Measurements from ENCODE around the gene UTF1. TPM values are rescaled to one million over a fixed set of nuclear protein-coding genes. Genes with fewer than 3 reads are reported as not detected.

UTF1 gene
- total RNA-seq, 3 donors from 2014 or later: not detected

- H3K4me3 ChIP-seq: no peak overlapping the region
- no peaks in the 10 kb centered on the region for H3K4me1 ChIP-seq (ENCODE audit: low read depth)
- H3K9me3 ChIP-seq: no peaks in the 10 kb centered on the region
- no peak for TF ChIP-seq CTCF (IDR thresholded peaks at IDR 0.05)
- DNase-seq: no peak
- intact Hi-C loops (cut with DNase I, micrococcal nuclease): no loop called here
- H3K36me3 ChIP-seq (ENCODE audit: low read depth): no peaks in the 10 kb centered on the region
- ATAC-seq: no peak
Measured at GRCh38 chr10:133200621-133201031, 29.4 kb upstream of the UTF1 start.

GRCh38 chr10:133201151-133201947, 28.7 kb upstream of the UTF1 start:
- intact Hi-C loops (cut with DNase I, micrococcal nuclease): no loop called here
- no peaks in the 10 kb centered on the region for H3K9me3 ChIP-seq
- TF ChIP-seq CTCF (IDR thresholded peaks at IDR 0.05): no peak
- H3K4me3 ChIP-seq: no peak overlapping the region
- no peaks in the 10 kb centered on the region for H3K4me1 ChIP-seq (ENCODE audit: low read depth)
- ATAC-seq: peak; percentile 5
- H3K36me3 ChIP-seq (ENCODE audit: low read depth): no peaks in the 10 kb centered on the region
- DNase-seq: no peak

- H3K4me1 ChIP-seq (ENCODE audit: low read depth): no peaks in the 10 kb centered on the region
- no peaks in the 10 kb centered on the region for H3K36me3 ChIP-seq (ENCODE audit: low read depth)
- H3K4me3 ChIP-seq: no peak overlapping the region
- DNase-seq: no peak
- intact Hi-C loops (cut with DNase I, micrococcal nuclease): no loop called here
- no peak for TF ChIP-seq CTCF (IDR thresholded peaks at IDR 0.05)
- no peak for ATAC-seq
- H3K9me3 ChIP-seq: no peaks in the 10 kb centered on the region
Measured at GRCh38 chr10:133201948-133202725, 27.9 kb upstream of the UTF1 start.

GRCh38 chr10:133202778-133203651, 27.0 kb upstream of the UTF1 start:
- DNase-seq (no peak), ATAC-seq (no peak)
- no peak for TF ChIP-seq CTCF (IDR thresholded peaks at IDR 0.05)
- intact Hi-C loops (cut with DNase I, micrococcal nuclease): no loop called here
- Histone ChIP-seq H3K4me3 (no peak overlapping the region), H3K36me3 (ENCODE audit: low read depth) (no peaks in the 10 kb centered on the region), H3K4me1 (ENCODE audit: low read depth) (no peaks in the 10 kb centered on the region), H3K9me3 (no peaks in the 10 kb centered on the region)

- intact Hi-C loops (cut with DNase I, micrococcal nuclease): no loop called here
- TF ChIP-seq CTCF (IDR thresholded peaks at IDR 0.05): no peak
- no peak overlapping the region for H3K4me3 ChIP-seq
- no peak for DNase-seq
- no peak for ATAC-seq
- H3K36me3 ChIP-seq (ENCODE audit: low read depth): no peaks in the 10 kb centered on the region
- no peaks in the 10 kb centered on the region for H3K9me3 ChIP-seq
- no peaks in the 10 kb centered on the region for H3K4me1 ChIP-seq (ENCODE audit: low read depth)
Measured at GRCh38 chr10:133203652-133204195, 26.3 kb upstream of the UTF1 start.
